Activated T-helper 2 cell treated with anti-CD3 and anti-CD28 coated beads, Interferon-gamma antibody, Interleukin-2, Interleukin-4, amounts not matched to agents 10 μg/mL and 5 μg/mL and 100 μg/mL, durations not matched to agents 14 hours and 24 hours and 36 hours (primary cell): ENCODE data around the gene SEMA5A. TPM values are rescaled to one million over a fixed set of nuclear protein-coding genes. Genes with fewer than 3 reads are reported as not detected.
A peak's percentile ranks its signal among the peaks of the same experiment; 100 is the strongest.

Experiments used
- DNase-seq: peaks from one replicate; pipeline ENCODE4 v3.0.0; 2021; ENCODE audit warnings: low spot score
- H3K27ac Mint-ChIP-seq: one replicate; pipeline ENCODE4 v1.8.0; 2021; ENCODE audit warnings: mixed read lengths
- H3K27me3 Mint-ChIP-seq: one replicate; pipeline ENCODE4 v1.8.0; 2021; ENCODE audit warnings: low read depth, mixed read lengths
- H3K36me3 Mint-ChIP-seq: one replicate; pipeline ENCODE4 v1.8.0; 2021; ENCODE audit warnings: low read depth, mixed read lengths
- H3K4me1 Mint-ChIP-seq: one replicate; pipeline ENCODE4 v1.8.0; 2021; ENCODE audit warnings: low read depth, mixed read lengths
- H3K4me3 Mint-ChIP-seq: one replicate; pipeline ENCODE4 v1.8.0; 2021; ENCODE audit warnings: low read depth, mild to moderate bottlenecking, moderate library complexity, mixed read lengths
- H3K9me3 Mint-ChIP-seq: one replicate; pipeline ENCODE4 v1.8.0; 2021; ENCODE audit warnings: mixed read lengths
- intact Hi-C: fragments of 100-400 bp; cut with micrococcal nuclease; formaldehyde crosslinking; loops from one replicate; pipeline ENCODE4 v1.15.1; 2023
- total RNA-seq: library from RNA; stranded (reverse); gene quantifications from 2 replicates; pipeline ENCODE4 v1.2.3, GENCODE V29; 2022

The SEMA5A gene, protein sequence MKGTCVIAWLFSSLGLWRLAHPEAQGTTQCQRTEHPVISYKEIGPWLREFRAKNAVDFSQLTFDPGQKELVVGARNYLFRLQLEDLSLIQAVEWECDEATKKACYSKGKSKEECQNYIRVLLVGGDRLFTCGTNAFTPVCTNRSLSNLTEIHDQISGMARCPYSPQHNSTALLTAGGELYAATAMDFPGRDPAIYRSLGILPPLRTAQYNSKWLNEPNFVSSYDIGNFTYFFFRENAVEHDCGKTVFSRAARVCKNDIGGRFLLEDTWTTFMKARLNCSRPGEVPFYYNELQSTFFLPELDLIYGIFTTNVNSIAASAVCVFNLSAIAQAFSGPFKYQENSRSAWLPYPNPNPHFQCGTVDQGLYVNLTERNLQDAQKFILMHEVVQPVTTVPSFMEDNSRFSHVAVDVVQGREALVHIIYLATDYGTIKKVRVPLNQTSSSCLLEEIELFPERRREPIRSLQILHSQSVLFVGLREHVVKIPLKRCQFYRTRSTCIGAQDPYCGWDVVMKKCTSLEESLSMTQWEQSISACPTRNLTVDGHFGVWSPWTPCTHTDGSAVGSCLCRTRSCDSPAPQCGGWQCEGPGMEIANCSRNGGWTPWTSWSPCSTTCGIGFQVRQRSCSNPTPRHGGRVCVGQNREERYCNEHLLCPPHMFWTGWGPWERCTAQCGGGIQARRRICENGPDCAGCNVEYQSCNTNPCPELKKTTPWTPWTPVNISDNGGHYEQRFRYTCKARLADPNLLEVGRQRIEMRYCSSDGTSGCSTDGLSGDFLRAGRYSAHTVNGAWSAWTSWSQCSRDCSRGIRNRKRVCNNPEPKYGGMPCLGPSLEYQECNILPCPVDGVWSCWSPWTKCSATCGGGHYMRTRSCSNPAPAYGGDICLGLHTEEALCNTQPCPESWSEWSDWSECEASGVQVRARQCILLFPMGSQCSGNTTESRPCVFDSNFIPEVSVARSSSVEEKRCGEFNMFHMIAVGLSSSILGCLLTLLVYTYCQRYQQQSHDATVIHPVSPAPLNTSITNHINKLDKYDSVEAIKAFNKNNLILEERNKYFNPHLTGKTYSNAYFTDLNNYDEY
- total RNA-seq = 0.27 and 0.62 TPM in 2 replicates

DNA sequence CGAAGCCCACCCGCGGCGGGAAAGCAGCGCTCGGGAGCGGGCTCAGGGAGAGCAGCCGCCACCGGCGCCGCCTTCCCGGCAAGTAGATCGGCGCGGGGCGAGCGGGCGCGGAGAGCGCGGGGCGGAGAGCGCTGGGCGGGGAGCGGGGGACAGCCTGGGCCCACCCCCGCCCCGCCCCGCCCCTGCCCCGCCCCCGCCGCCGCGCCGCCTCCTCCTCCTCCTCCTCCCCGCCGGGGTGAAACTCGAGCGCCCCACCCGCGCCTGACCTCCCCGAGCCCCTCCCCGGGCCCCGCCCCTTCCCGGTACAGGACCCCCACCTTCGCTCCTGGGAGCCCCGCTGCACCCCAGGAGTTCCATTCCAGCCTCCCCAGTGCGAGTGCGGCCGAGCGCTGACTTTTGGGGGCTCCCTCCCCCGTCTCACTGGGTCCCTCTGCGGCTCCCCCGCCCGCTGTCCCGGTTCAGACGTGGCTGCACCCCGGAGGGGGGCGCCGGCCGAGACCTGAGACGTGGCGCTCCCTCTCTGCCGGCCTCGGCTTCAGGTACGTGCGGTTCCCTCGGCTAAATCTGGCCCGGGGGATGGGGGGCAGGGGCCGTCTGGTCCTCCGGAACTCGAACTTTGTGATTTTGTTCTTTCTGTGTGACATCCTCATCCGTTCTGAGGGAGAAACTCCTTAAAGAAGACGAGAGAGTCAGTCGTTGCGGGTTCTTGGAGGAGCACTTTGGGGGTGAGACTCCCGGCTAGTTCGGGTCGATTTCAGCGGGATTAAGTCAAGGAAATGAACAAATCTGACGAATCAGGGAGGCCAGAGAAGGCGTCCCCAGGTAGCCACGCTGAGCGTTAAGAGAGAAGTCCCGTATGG lies at the start of gene SEMA5A:
SEMA5A (minus strand) TSS at position 84 of the 860 bp plus-strand sequence. CDS start 166,129 bp downstream, outside the sequence.
- intact Hi-C loops = loop anchor here (2.0 kb wide), 1 partner anchor 183 kb away; no protein-coding TSS in a partner anchor
- no peaks in the 10 kb centered on the region for H3K9me3 Mint-ChIP-seq
- no peak within 1 kb of the TSS for H3K27ac Mint-ChIP-seq
- peak within 1 kb of the TSS; percentile 37 for H3K4me3 Mint-ChIP-seq
- H3K27me3 Mint-ChIP-seq = peaks cover 21% of the 10 kb centered on the region
- H3K4me1 Mint-ChIP-seq = peaks cover 3% of the 10 kb centered on the region
- no peaks in the 10 kb centered on the region for H3K36me3 Mint-ChIP-seq
- DNase-seq = no peak

DNA sequence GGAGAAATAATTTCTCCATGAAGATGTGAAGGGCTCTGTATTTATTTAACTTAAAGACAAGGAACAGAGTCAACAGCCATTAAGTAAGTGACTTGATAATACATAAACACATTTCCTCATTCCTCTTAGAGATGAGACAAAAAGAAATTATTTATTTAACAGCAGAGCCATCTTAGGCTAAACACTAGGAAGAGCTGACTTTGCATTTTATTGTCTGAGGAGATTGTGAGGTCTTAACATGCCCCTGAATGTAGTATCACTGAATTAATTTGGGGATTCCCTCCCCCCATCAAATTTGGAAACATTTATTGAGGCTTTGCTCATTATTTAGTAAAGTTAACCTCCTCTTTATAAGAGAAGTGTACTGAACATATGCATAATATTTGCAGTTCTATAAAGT lies 49.0 kb upstream of the SEMA5A start:
- Mint-ChIP-seq H3K36me3 (no peaks in the 10 kb centered on the region), H3K4me3 (no peak overlapping the region), H3K4me1 (no peaks in the 10 kb centered on the region), H3K27me3 (no peaks in the 10 kb centered on the region), H3K9me3 (peaks cover 5% of the 10 kb centered on the region), H3K27ac (no peak overlapping the region)
- intact Hi-C loops = no loop called here
- DNase-seq = no peak

DNA sequence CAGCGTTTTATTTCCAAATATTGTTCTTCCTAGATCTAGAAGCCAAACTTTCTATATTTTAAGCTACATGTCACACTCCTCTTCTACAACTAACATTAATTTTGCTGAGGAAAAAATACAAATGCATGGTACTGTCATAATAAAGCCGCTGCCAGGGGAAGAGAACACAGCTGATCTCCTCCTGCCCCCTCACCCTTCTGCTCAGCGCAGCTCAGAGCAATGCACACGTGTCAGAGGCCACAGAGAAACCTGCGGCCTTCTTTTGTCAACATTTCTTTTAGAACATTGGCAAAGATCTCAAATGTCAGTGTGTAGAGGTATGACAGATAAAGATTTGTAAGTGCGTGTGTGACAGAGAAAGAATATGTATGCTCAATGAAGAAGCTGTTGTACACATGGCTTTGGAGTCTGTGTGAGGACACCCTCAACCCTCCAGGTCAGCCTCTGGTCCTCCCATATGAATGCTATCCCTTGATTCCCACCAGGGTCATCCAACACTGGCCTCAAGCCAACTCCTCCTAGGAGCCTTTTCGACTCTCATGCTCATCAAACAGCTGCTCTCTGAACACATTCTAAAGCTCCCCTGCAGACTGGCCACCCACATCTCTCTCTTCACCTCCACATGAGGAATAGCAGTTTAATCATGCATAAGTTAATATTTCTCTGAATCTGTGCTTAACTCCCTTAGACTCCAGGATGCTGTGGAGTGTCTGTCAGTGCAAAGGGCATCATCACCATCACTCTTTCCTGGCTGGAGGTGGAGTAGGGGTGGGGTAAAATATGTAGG lies 43.4 kb upstream of the SEMA5A start:
- Mint-ChIP-seq H3K36me3 (no peaks in the 10 kb centered on the region), H3K4me1 (no peaks in the 10 kb centered on the region), H3K9me3 (peaks cover 15% of the 10 kb centered on the region), H3K27ac (no peak overlapping the region), H3K4me3 (no peak overlapping the region), H3K27me3 (no peaks in the 10 kb centered on the region)
- intact Hi-C loops = no loop called here
- DNase-seq = no peak

DNA sequence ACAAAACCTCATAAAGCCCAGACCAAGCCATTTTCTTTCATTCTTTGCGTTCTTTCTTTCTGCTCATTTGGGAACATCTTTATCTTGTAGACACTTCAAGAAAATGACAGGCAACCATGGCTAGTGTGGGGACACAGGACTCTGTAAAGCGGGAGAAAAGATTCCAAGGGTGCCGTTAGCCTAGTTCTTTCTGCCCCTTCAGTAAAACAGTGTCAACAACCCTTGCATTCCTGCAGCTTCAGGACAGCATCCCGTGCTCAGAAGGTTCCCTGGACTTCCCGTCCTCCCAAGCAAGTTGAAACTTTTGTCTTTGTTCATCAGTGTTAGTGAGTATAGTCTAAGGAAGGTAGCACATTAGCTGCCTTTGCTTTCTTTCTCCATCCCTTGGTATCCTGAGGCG lies 42.4 kb upstream of the SEMA5A start:
- intact Hi-C loops = no loop called here
- H3K4me1 Mint-ChIP-seq = no peaks in the 10 kb centered on the region
- H3K36me3 Mint-ChIP-seq = no peaks in the 10 kb centered on the region
- H3K27me3 Mint-ChIP-seq = no peaks in the 10 kb centered on the region
- peaks cover 15% of the 10 kb centered on the region for H3K9me3 Mint-ChIP-seq
- DNase-seq = no peak
- no peak overlapping the region for H3K27ac Mint-ChIP-seq
- no peak overlapping the region for H3K4me3 Mint-ChIP-seq

DNA sequence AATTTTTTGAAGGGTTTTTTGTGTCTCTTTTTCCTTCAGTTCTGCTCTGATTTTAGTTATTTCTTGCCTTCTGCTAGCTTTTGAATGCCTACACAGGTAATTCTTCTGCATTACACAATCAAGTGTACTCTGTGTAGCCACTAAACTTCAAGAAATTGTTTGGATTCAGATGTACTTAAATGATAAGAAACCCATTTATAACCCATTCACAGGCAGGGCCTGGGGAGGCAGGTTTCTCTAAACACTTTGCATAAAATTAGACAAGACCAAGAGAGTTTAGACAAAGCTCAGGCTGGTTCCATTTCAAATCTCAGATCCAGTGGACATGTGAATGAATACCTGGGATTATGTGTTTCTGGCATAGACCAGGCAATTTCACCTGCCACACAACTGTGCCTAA lies 41.3 kb upstream of the SEMA5A start:
- no peaks in the 10 kb centered on the region for H3K36me3 Mint-ChIP-seq
- no peaks in the 10 kb centered on the region for H3K27me3 Mint-ChIP-seq

DNA sequence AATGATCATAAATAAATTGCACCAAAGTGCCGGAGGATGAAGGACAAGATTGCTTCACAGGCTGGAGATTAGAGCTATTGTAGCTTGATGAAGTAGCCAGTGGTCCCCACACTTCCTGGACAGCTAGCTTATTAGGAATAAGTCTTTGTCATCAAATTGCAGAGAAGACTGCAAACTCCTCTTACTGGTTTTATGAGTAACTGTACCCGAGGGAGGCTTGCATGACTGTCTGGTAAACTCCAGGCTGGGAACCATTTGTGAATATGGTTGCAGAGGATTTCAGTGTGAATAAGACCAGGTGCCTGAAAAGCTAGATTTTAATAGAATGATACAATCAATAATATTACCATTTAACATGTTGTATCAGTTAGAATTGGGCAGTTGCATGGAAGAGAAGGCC lies 36.5 kb upstream of the SEMA5A start:
- no peak overlapping the region for H3K4me3 Mint-ChIP-seq
- H3K9me3 Mint-ChIP-seq = peaks cover under 1% of the 10 kb centered on the region
- no peak overlapping the region for H3K27ac Mint-ChIP-seq
- DNase-seq = no peak
- no peaks in the 10 kb centered on the region for H3K4me1 Mint-ChIP-seq
- no peaks in the 10 kb centered on the region for H3K27me3 Mint-ChIP-seq
- no peaks in the 10 kb centered on the region for H3K36me3 Mint-ChIP-seq
- intact Hi-C loops = no loop called here

More for the DNA sequence above, 41.3 kb upstream of the SEMA5A start:
- intact Hi-C loops = no loop called here
- Mint-ChIP-seq H3K27ac (no peak overlapping the region), H3K4me1 (no peaks in the 10 kb centered on the region), H3K4me3 (no peak overlapping the region), H3K9me3 (peaks cover 15% of the 10 kb centered on the region)
- DNase-seq = no peak

DNA sequence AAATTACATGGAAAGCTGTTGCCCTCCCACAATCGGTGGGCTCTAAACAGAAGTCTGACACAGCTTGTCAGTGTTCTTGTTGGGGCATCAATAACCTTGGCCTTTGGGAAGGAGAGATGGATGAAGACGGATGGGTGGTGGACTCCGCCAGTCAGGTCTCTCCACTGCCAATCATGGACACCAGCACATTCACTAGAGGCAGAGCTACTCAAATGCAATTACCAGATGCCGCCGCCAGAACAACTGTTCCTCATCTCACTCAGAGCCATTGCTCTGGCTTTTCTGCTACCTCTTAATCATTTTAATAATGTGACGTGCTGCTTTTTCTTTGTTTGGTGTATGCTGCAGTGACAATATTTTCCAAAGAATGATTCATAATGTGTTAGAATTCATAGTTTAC lies 27.9 kb upstream of the SEMA5A start:
- no peaks in the 10 kb centered on the region for H3K36me3 Mint-ChIP-seq
- intact Hi-C loops = no loop called here
- peaks cover 26% of the 10 kb centered on the region for H3K9me3 Mint-ChIP-seq
- H3K4me1 Mint-ChIP-seq = no peaks in the 10 kb centered on the region
- H3K27ac Mint-ChIP-seq = no peak overlapping the region
- no peaks in the 10 kb centered on the region for H3K27me3 Mint-ChIP-seq
- no peak for DNase-seq
- no peak overlapping the region for H3K4me3 Mint-ChIP-seq

DNA sequence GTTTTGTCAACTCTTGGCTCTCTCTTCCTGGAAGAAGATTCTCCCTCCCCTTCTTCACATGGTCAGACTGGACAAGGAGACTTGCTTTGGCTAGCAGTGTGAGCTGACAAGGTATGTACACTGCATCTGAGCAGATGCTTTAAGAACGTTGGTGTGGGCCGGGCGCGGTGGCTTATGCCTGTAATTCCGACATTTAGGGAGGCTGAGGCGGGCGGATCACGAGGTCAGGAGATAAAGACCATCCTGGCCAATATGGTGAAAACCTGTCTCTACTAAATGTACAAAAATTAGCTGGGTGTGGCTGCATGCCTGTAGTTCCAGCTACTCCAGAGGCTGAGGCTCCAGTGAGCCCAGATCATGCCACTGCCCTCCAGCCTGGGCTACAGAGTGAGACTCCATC lies 26.4 kb upstream of the SEMA5A start:
- no peak overlapping the region for H3K27ac Mint-ChIP-seq
- peaks cover 28% of the 10 kb centered on the region for H3K9me3 Mint-ChIP-seq
- H3K4me3 Mint-ChIP-seq = no peak overlapping the region
- H3K27me3 Mint-ChIP-seq = no peaks in the 10 kb centered on the region
- intact Hi-C loops = no loop called here
- no peaks in the 10 kb centered on the region for H3K36me3 Mint-ChIP-seq
- DNase-seq = no peak
- no peaks in the 10 kb centered on the region for H3K4me1 Mint-ChIP-seq

DNA sequence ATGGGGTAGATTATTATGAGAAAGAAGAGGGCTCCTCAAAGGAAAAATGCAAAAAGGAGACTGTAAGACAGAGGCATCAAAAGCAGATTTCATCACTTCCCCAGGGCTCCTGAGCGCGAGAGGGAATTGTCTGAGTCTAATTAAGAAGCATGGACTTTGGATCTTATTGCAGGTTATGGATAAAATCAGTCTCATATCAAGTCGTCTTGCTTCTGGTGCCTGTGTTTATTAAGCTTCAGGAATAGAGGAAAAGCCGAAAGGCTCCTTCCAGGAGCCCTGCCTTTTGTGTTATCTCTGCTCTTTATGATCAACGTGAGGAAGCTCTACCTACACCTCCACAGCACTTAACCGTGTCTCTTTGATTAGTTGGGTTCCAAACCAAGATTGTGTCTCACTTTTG lies 25.0 kb upstream of the SEMA5A start:
- H3K27ac Mint-ChIP-seq = no peak overlapping the region
- no peaks in the 10 kb centered on the region for H3K4me1 Mint-ChIP-seq
- no peak for DNase-seq
- no peaks in the 10 kb centered on the region for H3K36me3 Mint-ChIP-seq
- intact Hi-C loops = no loop called here
- no peak overlapping the region for H3K4me3 Mint-ChIP-seq
- no peaks in the 10 kb centered on the region for H3K27me3 Mint-ChIP-seq
- peaks cover 28% of the 10 kb centered on the region for H3K9me3 Mint-ChIP-seq

DNA sequence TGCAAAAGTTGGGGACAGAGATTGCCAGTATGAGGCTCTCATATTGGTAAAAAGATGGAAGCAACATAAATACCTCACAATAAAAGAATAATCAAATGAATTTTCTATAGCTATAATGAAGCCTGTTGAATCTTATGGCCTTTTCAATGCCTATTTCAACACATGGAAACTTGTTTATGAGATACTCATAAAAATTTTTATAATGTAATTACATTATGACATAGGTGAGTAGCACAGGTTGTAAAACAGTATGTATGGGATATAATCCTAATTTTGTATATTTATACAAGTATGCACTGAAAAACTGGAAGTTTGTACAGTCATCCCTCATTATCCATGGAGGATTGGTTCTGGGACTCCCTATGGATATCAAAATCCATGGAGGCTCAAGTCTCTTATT lies 21.2 kb upstream of the SEMA5A start:
- intact Hi-C loops = no loop called here
- H3K9me3 Mint-ChIP-seq = peaks cover 7% of the 10 kb centered on the region
- H3K27ac Mint-ChIP-seq = no peak overlapping the region
- H3K27me3 Mint-ChIP-seq = no peaks in the 10 kb centered on the region
- no peaks in the 10 kb centered on the region for H3K36me3 Mint-ChIP-seq
- DNase-seq = no peak
- no peaks in the 10 kb centered on the region for H3K4me1 Mint-ChIP-seq
- no peak overlapping the region for H3K4me3 Mint-ChIP-seq

DNA sequence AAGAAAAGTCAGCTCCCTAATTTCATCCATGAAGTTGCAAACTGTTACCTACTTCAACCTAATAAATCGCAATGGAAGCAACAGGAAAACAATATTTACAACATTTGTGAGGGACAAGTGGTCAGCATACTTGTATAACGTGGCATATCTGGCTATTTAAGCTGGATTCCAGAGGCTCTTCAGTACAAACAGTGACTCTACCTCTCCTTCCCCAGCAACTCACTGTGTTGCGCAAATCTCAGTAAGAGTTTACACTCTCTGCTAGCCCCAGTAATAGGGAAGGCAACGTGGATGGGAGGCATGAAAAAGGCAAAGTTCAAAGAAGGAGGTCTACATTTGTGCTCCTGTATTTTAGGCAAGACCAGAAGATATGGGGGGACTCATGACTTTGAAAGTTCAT lies 18.9 kb upstream of the SEMA5A start:
- H3K9me3 Mint-ChIP-seq = peaks cover 3% of the 10 kb centered on the region
- intact Hi-C loops = no loop called here
- H3K36me3 Mint-ChIP-seq = no peaks in the 10 kb centered on the region
- H3K4me3 Mint-ChIP-seq = no peak overlapping the region
- H3K4me1 Mint-ChIP-seq = no peaks in the 10 kb centered on the region
- no peak for DNase-seq
- no peak overlapping the region for H3K27ac Mint-ChIP-seq
- no peaks in the 10 kb centered on the region for H3K27me3 Mint-ChIP-seq

DNA sequence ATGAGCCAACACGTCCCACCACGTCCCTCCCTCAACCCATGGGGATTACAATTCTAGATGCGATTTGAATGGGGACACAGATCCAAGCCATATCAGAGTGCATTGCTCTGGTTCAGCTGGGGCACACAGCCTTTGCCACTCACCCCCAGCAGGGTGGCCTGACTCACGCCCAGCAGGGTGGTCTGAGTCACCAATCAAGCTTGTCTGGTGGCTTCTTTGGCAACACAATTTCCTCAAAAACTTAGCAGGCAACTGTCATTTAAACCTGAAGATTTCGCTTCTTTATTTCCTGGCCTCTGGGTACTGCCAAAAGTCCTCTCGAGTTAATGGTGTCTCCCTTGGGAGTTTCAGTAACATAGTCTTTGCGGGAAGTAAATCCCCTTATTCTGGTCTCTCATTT lies 16.3 kb upstream of the SEMA5A start:
- intact Hi-C loops = no loop called here
- Mint-ChIP-seq H3K27me3 (no peaks in the 10 kb centered on the region), H3K4me3 (no peak overlapping the region), H3K4me1 (no peaks in the 10 kb centered on the region), H3K36me3 (no peaks in the 10 kb centered on the region), H3K9me3 (no peaks in the 10 kb centered on the region), H3K27ac (no peak overlapping the region)
- no peak for DNase-seq
